NOMO-1 treated with dmso at 0.1 percent for 144 hours (cell line): ENCODE results near the gene OPCML.

Experiments used
- DNase-seq: peaks from one replicate; lab custom pipeline; 2025; ENCODE audit not compliant: unreplicated experiment; lab: John Stamatoyannopoulos, UW

The OPCML gene

GRCh38 chr11:133004369-133004768 is 527.9 kb downstream of the OPCML start:
- no peak for DNase-seq

GRCh38 chr11:132999516-132999915 is 532.8 kb downstream of the OPCML start:
- DNase-seq: no peak

- no peak for DNase-seq
Measured at GRCh38 chr11:132999031-132999430, 533.3 kb downstream of the OPCML start.

- DNase-seq: no peak
Measured at GRCh38 chr11:132997396-132997795, 534.9 kb downstream of the OPCML start.

GRCh38 chr11:132994966-132995365 is 537.3 kb downstream of the OPCML start:
- no peak for DNase-seq

- DNase-seq: no peak
Measured at GRCh38 chr11:132993991-132994502, 538.3 kb downstream of the OPCML start.

GRCh38 chr11:132992838-132993631 is 539.3 kb downstream of the OPCML start:
- no peak for DNase-seq

- DNase-seq: no peak
Measured at GRCh38 chr11:132988411-132988810, 543.9 kb downstream of the OPCML start.

GRCh38 chr11:132987936-132988335 is 544.4 kb downstream of the OPCML start:
- no peak for DNase-seq

GRCh38 chr11:132983641-132983978 is 548.7 kb downstream of the OPCML start:
- no peak for DNase-seq

GRCh38 chr11:132982772-132983640 is 549.3 kb downstream of the OPCML start:
- DNase-seq: no peak

GRCh38 chr11:132981131-132981956 is 551.0 kb downstream of the OPCML start:
- DNase-seq: no peak

GRCh38 chr11:132980670-132981069 is 551.6 kb downstream of the OPCML start:
- DNase-seq: no peak

- DNase-seq: no peak
Measured at GRCh38 chr11:132977746-132978145, 554.6 kb downstream of the OPCML start.

GRCh38 chr11:132977241-132977640 is 555.1 kb downstream of the OPCML start:
- no peak for DNase-seq

- no peak for DNase-seq
Measured at GRCh38 chr11:132976115-132976514, 556.2 kb downstream of the OPCML start.

GRCh38 chr11:132973686-132974085 is 558.6 kb downstream of the OPCML start:
- no peak for DNase-seq

- no peak for DNase-seq
Measured at GRCh38 chr11:132972565-132972964, 559.7 kb downstream of the OPCML start.

- no peak for DNase-seq
Measured at GRCh38 chr11:132971351-132971750, 561.0 kb downstream of the OPCML start.

GRCh38 chr11:132969892-132970291 is 562.4 kb downstream of the OPCML start:
- DNase-seq: no peak

GRCh38 chr11:132962041-132962440 is 570.3 kb downstream of the OPCML start:
- DNase-seq: no peak
